OCI-LY1 (cell line): ENCODE data around the gene MON1A.

Source experiments
- H2AFZ ChIP-seq: fragments of 200-600 bp; sonication (generic), shearing (Covaris generic); 2 replicates; pipeline ENCODE4 v1.6.0; 2014; ENCODE audit warnings: antibody characterized with exemption, mild to moderate bottlenecking, low read length
- H3F3A ChIP-seq: fragments of 200-600 bp; sonication (generic), shearing (Covaris generic); 2 replicates; pipeline ENCODE4 v1.6.0; 2014; ENCODE audit warnings: mild to moderate bottlenecking, antibody characterized with exemption, low read length, moderate library complexity; ENCODE audit not compliant: insufficient read depth
- H3K27ac ChIP-seq: fragments of 200-600 bp; sonication (generic); 2 replicates; pipeline ENCODE4 v1.5.1; 2014; ENCODE audit warnings: low read length, mixed run types, mild to moderate bottlenecking, low read depth; ENCODE audit not compliant: poor library complexity, severe bottlenecking
- H3K27me3 ChIP-seq: fragments of 200-600 bp; sonication (generic); 2 replicates; pipeline ENCODE4 v1.6.0; 2014; ENCODE audit warnings: antibody characterized with exemption, mild to moderate bottlenecking, low read length, moderate library complexity; ENCODE audit not compliant: insufficient read depth
- H3K36me3 ChIP-seq: fragments of 200-600 bp; sonication (generic); 2 replicates; pipeline ENCODE4 v1.6.1; 2014; ENCODE audit warnings: mild to moderate bottlenecking, antibody characterized with exemption, low read length, moderate library complexity, mixed read lengths; ENCODE audit not compliant: insufficient read depth
- H3K4me1 ChIP-seq: fragments of 200-600 bp; sonication (generic); 2 replicates; pipeline ENCODE4 v1.5.1; 2014; ENCODE audit warnings: mild to moderate bottlenecking, low read length, moderate library complexity; ENCODE audit not compliant: insufficient read depth, severe bottlenecking
- H3K4me2 ChIP-seq: fragments of 200-600 bp; sonication (generic), shearing (Covaris generic); 2 replicates; pipeline ENCODE4 v1.6.1; 2014; ENCODE audit warnings: low read length
- H3K4me3 ChIP-seq: fragments of 200-600 bp; sonication (generic); 2 replicates; pipeline ENCODE4 v1.5.1; 2014; ENCODE audit warnings: low read length, low read depth, mild to moderate bottlenecking, mixed read lengths; ENCODE audit not compliant: poor library complexity, severe bottlenecking
- H3K79me2 ChIP-seq: fragments of 200-600 bp; shearing (Covaris generic); 2 replicates; pipeline ENCODE4 v1.6.1; 2016; ENCODE audit warnings: mixed run types, low read length, mixed read lengths; ENCODE audit not compliant: insufficient read depth
- H3K9ac ChIP-seq: fragments of 200-600 bp; sonication (generic), shearing (Covaris generic); 2 replicates; pipeline ENCODE4 v1.6.1; 2014; ENCODE audit warnings: mild to moderate bottlenecking, low read length, mixed read lengths
- H3K9me2 ChIP-seq: fragments of 200-600 bp; sonication (generic), shearing (Covaris generic); 2 replicates; pipeline ENCODE4 v1.6.1; 2014; ENCODE audit warnings: low read depth, mild to moderate bottlenecking, low read length, mixed read lengths
- H3K9me3 ChIP-seq: fragments of 200-600 bp; shearing (Covaris generic); 2 replicates; pipeline ENCODE4 v1.6.1; 2014; ENCODE audit warnings: low read length, mixed read lengths
- H4K20me1 ChIP-seq: fragments of 200-600 bp; sonication (generic), shearing (Covaris generic); 2 replicates; pipeline ENCODE4 v1.6.0; 2016; ENCODE audit warnings: mild to moderate bottlenecking, low read length; ENCODE audit not compliant: insufficient read depth
- EZH2 ChIP-seq: fragments of 200-600 bp; sonication (generic), shearing (Covaris generic); IDR thresholded peaks from 2 replicates; pipeline ENCODE4 v1.8.0; 2017; ENCODE audit warnings: borderline replicate concordance, mixed run types, mild to moderate bottlenecking, antibody characterized with exemption, low read length, moderate library complexity, mixed read lengths
- TF ChIP-seq, protein P1 (sequence below): fragments of 200-600 bp; sonication (generic), shearing (Covaris generic); IDR thresholded peaks from 2 replicates; pipeline ENCODE4 v1.5.1; 2017; ENCODE audit warnings: mild to moderate bottlenecking, antibody characterized with exemption, low read length, moderate library complexity, mixed read lengths

The MON1A gene

DNA sequence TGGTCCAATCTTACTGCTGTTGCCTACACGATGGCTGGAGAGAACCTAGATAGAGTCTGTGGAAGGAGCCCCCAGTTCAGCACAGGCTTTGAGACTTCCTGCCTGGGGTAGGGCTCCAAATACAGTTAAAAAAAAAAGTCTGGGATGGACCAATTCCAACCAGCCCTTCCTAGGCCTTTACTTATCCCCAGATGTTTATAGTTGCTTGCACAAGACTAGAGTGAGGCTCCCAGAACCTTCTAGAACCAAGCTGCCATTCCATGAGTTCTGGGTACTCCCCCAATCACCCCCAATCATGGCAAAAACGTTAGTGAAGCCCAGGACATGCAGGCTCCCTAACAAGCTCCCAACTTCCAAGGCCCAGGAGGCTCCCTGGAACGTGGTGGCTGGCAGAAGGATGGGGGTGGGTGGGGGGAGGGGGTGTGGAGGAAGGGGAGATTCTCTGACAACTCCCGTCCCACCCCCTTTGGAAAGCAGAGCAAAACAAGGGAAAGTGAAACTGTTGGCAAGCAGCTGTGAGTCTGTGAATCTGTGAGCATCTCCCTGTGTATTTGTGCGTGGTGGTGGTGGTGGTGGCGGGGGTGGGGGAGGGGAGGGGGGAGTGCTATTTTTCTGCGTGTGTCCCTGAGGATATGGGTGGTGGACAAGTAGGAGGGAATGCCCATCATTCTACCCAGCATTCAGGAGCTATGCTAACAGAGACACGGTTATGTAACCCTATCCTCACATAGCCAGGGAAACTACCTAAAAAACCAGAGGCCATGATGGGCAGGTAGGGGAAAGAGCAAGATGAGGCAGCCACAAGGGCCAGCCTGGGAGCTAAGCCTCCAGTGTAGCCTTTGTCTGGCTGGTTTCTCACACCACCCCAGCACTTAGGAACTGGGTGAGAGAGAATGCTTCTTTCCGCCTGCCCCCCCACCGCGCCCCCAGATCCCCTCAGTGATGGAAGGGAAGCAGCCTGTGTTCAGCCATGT is 28.0 kb downstream of the MON1A start:
- H3K27me3 ChIP-seq = no peaks in the 10 kb centered on the region
- H4K20me1 ChIP-seq = no peaks in the 10 kb centered on the region
- no peaks in the 10 kb centered on the region for H3F3A ChIP-seq
- no peak overlapping the region for H2AFZ ChIP-seq
- H3K9me3 ChIP-seq = no peaks in the 10 kb centered on the region
- H3K4me3 ChIP-seq = peak overlapping the region; percentile 63
- no peaks in the 10 kb centered on the region for H3K36me3 ChIP-seq
- H3K9ac ChIP-seq = no peak overlapping the region; the same call in 1 of the 2 replicates
- H3K9me2 ChIP-seq = no peaks in the 10 kb centered on the region
- H3K27ac ChIP-seq = no peak overlapping the region
- no peaks in the 10 kb centered on the region for H3K79me2 ChIP-seq
- H3K4me2 ChIP-seq = peak overlapping the region; percentile 8; the same call in 1 of the 2 replicates
- H3K4me1 ChIP-seq = peaks cover 40% of the 10 kb centered on the region
- TF ChIP-seq EZH2 = no peak
- TF ChIP-seq, protein P1, sequence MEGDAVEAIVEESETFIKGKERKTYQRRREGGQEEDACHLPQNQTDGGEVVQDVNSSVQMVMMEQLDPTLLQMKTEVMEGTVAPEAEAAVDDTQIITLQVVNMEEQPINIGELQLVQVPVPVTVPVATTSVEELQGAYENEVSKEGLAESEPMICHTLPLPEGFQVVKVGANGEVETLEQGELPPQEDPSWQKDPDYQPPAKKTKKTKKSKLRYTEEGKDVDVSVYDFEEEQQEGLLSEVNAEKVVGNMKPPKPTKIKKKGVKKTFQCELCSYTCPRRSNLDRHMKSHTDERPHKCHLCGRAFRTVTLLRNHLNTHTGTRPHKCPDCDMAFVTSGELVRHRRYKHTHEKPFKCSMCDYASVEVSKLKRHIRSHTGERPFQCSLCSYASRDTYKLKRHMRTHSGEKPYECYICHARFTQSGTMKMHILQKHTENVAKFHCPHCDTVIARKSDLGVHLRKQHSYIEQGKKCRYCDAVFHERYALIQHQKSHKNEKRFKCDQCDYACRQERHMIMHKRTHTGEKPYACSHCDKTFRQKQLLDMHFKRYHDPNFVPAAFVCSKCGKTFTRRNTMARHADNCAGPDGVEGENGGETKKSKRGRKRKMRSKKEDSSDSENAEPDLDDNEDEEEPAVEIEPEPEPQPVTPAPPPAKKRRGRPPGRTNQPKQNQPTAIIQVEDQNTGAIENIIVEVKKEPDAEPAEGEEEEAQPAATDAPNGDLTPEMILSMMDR = no peak

DNA sequence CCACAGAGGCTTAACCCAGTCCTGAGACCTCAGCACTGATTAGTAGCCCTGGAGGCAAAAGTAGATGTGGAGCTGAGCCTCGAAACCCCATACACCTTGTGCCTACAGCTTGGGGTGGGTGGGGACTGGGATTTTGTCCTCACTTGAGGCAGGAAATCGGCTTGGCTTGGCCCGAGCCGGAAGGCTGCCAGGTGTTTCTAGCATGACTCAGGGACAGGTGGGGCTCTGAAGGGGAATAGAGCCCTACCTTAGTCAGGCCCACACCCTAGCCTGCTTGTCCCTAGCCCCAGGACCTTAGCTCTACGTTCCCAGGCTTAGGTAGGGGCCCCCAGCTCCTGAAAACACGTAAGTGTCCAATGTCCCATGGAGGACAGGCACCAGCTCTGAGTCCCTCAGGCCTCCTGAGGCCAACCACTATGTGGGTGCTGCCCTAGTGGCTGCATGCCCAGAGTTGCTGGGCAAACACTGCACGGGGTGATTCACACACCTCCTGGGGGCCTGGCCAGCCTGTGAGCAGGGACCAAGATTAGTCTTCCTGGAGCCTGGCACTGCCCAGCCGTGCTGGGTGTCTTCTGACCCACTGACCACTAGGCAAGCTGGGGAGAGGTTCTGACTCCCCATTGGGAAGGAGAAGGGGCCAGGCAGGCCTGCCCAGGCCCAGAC is 29.0 kb downstream of the MON1A start:
- H3K4me1 ChIP-seq = peaks cover 33% of the 10 kb centered on the region
- H3K9me3 ChIP-seq = no peaks in the 10 kb centered on the region
- H3K4me2 ChIP-seq = no peak overlapping the region
- no peak overlapping the region for H2AFZ ChIP-seq
- H3F3A ChIP-seq = no peaks in the 10 kb centered on the region
- H3K9me2 ChIP-seq = no peaks in the 10 kb centered on the region
- H3K27me3 ChIP-seq = no peaks in the 10 kb centered on the region
- H4K20me1 ChIP-seq = no peaks in the 10 kb centered on the region
- no peaks in the 10 kb centered on the region for H3K79me2 ChIP-seq
- no peak for TF ChIP-seq EZH2
- TF ChIP-seq, protein P1 = no peak
- H3K27ac ChIP-seq = peak overlapping the region; percentile 4
- H3K9ac ChIP-seq = no peak overlapping the region
- H3K4me3 ChIP-seq = no peak overlapping the region
- no peaks in the 10 kb centered on the region for H3K36me3 ChIP-seq

DNA sequence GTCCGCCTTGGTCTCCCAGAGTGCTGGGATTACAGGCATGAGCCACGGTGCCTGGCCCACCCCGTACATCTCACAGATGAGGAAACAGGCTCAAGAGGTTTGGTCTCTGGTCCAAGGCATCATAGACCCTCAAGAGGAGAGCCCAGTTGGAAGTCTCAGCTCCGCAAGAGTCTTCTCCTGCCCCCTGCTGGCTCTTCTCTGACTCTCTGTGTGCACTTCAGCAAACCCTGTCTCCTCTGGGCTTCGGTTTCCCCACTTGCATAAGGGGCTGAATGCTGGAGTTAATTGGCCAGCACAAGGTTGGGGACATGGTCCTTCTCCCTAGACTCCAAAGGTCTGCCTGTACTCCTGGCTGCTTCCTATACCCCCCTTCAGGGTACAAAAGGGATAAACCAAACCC is 29.8 kb downstream of the MON1A start:
- H3F3A ChIP-seq = no peaks in the 10 kb centered on the region
- no peaks in the 10 kb centered on the region for H4K20me1 ChIP-seq
- H3K27me3 ChIP-seq = no peaks in the 10 kb centered on the region
- H3K9me3 ChIP-seq = no peaks in the 10 kb centered on the region
- H3K27ac ChIP-seq = no peak overlapping the region
- no peak overlapping the region for H3K4me3 ChIP-seq
- H3K4me2 ChIP-seq = no peak overlapping the region
- H3K36me3 ChIP-seq = no peaks in the 10 kb centered on the region
- no peaks in the 10 kb centered on the region for H3K9me2 ChIP-seq
- no peaks in the 10 kb centered on the region for H3K79me2 ChIP-seq
- TF ChIP-seq, protein P1 = peak; percentile 68
- no peak for TF ChIP-seq EZH2
- no peak overlapping the region for H2AFZ ChIP-seq
- no peak overlapping the region for H3K9ac ChIP-seq
- H3K4me1 ChIP-seq = peaks cover 25% of the 10 kb centered on the region
